Measurements from ENCODE around the gene KIF23. TPM values are rescaled to one million over a fixed set of nuclear protein-coding genes. Genes with fewer than 3 reads are reported as not detected.

The KIF23 gene
- 1 to 10 TPM in 5 of 10 donors, under 1 TPM in 5; 0.17 to 3.4 (median 0.83) TPM for total RNA-seq
- polyA plus RNA-seq, result under 1 TPM; 0.22 to 0.32 TPM
- long read RNA-seq, donor 1, result 0 reads
- long read RNA-seq, donor 2, partial matches to known transcripts, result 1 of 1 reads
- long read RNA-seq, donor 2, other reads (novel, unspliced or antisense), result 0 of 1 reads
- long read RNA-seq, donor 3, partial matches to known transcripts, result 1 of 3 reads
- long read RNA-seq, donor 3, other reads (novel, unspliced or antisense), result 1 of 3 reads

DNA sequence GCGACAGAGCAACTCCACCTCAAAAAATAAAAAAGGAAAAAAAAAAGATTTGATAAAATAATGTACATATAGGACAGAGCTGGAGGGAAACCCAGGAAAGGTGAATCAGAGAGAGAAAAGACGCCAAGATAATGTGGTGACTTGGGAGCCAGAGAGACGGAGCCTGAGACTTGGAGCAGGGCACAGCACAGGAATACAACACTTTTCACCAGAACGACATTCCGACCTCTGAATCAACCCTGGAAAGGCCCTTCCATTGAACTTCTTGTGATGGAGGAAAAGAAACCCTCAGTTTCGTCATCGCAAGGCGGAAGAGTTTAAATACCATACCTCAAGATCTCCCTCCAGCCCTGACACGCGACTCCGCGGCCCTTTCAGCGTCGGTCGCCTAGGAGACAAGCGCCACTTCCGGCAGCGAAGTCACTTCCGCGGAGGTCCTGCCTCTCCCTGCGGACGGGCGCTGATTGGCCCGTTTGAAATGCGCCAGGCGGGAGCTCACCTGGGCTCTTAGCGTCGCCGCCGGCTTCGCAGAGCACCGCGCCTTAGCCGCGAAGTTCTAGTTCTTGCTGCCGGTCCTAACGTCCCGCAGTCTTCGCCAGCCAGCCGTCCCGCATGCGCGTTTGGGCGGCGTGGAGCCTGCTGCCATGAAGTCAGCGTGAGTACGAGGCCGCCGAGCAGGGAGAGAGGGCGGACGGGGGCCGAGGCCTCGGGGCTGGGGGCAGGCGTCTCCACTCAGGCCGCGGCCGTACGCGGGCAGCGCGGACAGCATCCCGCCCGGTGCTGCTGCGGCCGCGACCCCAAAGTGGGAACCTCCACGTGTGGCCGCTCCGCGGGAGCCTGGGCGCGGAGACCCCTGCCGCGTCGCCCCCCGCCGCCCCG, at the start of gene KIF23:
Gene KIF23, plus strand, starts transcription at position 528 of the 879 bp plus-strand sequence. Its CDS starts 117 bp downstream, at position 645.
- no peaks in the 10 kb centered on the region for H3K9me3 ChIP-seq
- intact Hi-C loops (cut with DNase I), result no loop called here
- TF ChIP-seq, protein P1, sequence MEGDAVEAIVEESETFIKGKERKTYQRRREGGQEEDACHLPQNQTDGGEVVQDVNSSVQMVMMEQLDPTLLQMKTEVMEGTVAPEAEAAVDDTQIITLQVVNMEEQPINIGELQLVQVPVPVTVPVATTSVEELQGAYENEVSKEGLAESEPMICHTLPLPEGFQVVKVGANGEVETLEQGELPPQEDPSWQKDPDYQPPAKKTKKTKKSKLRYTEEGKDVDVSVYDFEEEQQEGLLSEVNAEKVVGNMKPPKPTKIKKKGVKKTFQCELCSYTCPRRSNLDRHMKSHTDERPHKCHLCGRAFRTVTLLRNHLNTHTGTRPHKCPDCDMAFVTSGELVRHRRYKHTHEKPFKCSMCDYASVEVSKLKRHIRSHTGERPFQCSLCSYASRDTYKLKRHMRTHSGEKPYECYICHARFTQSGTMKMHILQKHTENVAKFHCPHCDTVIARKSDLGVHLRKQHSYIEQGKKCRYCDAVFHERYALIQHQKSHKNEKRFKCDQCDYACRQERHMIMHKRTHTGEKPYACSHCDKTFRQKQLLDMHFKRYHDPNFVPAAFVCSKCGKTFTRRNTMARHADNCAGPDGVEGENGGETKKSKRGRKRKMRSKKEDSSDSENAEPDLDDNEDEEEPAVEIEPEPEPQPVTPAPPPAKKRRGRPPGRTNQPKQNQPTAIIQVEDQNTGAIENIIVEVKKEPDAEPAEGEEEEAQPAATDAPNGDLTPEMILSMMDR (IDR thresholded peaks at IDR 0.05), result no peak
- peak within 1 kb of the TSS; percentile 52 to 87 (median 72) for H3K4me3 ChIP-seq
- WGBS, 2 donors, result 2% methylated on average over 72 to 78 of the region's 78 CpGs
- H3K27me3 ChIP-seq, result no peaks in the 10 kb centered on the region
- H3K36me3 ChIP-seq, result peaks cover 0 to 7% (median 0%) of the 10 kb centered on the region in 9 donors
- ATAC-seq (peak; percentile 97 to 98 (median 98)), DNase-seq (peak; percentile 86 to 89)
- peak within 1 kb of the TSS in 6 of 10 donors; percentile 24 to 68 (median 31) for H3K27ac ChIP-seq
- peaks cover 0 to 12% (median 11%) of the 10 kb centered on the region in 9 donors for H3K4me1 ChIP-seq

DNA sequence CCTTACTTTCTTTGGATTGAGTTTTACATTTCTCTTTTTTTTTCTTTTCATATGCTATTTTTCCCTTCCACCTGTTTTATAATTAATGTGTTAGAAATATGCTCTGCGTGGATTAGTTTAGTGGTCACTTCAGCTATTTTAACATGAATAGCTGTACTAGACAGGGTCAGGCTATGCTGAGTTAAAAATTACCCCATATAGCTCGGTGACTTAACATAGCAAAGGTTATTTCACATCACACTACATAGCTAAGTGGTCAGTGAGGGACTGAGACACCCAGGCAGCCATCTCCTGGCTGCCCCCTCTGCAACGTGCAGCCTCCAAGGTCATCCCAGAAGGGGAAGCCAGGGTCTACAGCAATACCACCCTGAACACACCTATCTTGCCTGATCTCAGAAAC, 46.9 kb upstream of the KIF23 start:
- Histone ChIP-seq H3K4me1 (no peaks in the 10 kb centered on the region), H3K27me3 (no peaks in the 10 kb centered on the region), H3K4me3 (no peak overlapping the region), H3K9me3 (peaks cover 0 to 5% (median 0%) of the 10 kb centered on the region in 11 donors), H3K36me3 (no peaks in the 10 kb centered on the region), H3K27ac (no peak overlapping the region)
- DNase-seq, result no peak
- TF ChIP-seq, protein P1 (IDR thresholded peaks at IDR 0.05), result no peak
- 82 to 85% methylated on average over 3 of the region's 3 CpGs for WGBS, 2 donors
- no peak for ATAC-seq
- intact Hi-C loops (cut with DNase I), result no loop called here

DNA sequence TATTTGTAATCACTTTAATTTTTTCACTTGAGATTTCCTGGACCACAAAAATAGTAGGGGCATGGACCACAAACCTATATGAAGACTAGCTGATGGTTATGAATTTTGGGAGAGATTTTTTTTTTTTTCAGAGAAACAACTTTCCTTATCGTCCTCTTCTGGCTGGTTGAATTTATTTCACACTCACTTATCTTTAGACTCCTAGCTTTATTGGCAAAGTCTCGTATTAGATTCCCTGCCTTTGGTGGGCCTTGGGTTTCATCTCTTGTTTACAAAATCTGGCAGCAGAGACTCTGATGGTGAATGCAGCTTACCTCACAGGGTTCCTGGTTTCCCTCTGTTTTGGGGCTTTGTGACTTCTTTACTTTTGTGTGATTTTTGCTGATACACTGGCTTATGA, 44.5 kb upstream of the KIF23 start:
- intact Hi-C loops (cut with DNase I), result no loop called here
- no peaks in the 10 kb centered on the region for H3K36me3 ChIP-seq
- H3K27ac ChIP-seq, result no peak overlapping the region
- TF ChIP-seq, protein P1 (IDR thresholded peaks at IDR 0.05), result no peak
- H3K27me3 ChIP-seq, result peaks cover 0 to 4% (median 0%) of the 10 kb centered on the region in 7 donors
- no peak overlapping the region for H3K4me3 ChIP-seq
- ATAC-seq (no peak), DNase-seq (no peak)
- peaks cover 0 to 5% (median 0%) of the 10 kb centered on the region in 11 donors for H3K9me3 ChIP-seq
- H3K4me1 ChIP-seq, result no peaks in the 10 kb centered on the region
- 65 to 79% methylated on average over 2 of the region's 2 CpGs for WGBS, 2 donors

DNA sequence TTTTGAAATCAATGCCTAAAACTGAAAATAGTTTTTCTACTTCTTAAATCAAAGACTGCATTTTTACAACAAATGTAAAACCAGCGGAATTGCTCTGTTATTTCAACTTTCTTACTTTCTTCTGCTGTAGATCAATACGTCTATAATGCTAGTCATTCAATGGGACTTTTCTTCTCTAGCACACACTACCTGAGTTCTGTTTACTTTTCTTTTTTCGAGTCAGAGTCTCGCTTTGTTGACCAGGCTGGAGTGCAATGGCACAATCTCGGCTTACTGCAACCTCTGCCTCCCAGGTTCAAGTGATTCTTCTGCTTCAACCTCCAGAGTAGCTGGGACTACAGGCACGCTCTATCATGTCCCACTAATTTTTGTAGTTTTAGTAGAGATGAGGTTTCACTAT, 40.7 kb upstream of the KIF23 start:
- intact Hi-C loops (cut with DNase I), result no loop called here
- H3K36me3 ChIP-seq, result no peaks in the 10 kb centered on the region
- no peak overlapping the region for H3K27ac ChIP-seq
- peaks cover 0 to 5% (median 0%) of the 10 kb centered on the region in 11 donors for H3K9me3 ChIP-seq
- no peak for ATAC-seq
- no peaks in the 10 kb centered on the region for H3K4me1 ChIP-seq
- H3K27me3 ChIP-seq, result peaks cover 0 to 13% (median 0%) of the 10 kb centered on the region in 7 donors
- H3K4me3 ChIP-seq, result no peak overlapping the region
- WGBS, 2 donors, result 94 to 95% methylated on average over 6 of the region's 6 CpGs
- DNase-seq, result no peak
- TF ChIP-seq, protein P1 (IDR thresholded peaks at IDR 0.05), result no peak
